Fibroblast of skin of back (primary cell): ENCODE data around the gene BMAL1.

Source experiments
- DNase-seq: peaks from one replicate; pipeline ENCODE4 v3.0.0-alpha.2; 2013

BMAL1 gene

DNA sequence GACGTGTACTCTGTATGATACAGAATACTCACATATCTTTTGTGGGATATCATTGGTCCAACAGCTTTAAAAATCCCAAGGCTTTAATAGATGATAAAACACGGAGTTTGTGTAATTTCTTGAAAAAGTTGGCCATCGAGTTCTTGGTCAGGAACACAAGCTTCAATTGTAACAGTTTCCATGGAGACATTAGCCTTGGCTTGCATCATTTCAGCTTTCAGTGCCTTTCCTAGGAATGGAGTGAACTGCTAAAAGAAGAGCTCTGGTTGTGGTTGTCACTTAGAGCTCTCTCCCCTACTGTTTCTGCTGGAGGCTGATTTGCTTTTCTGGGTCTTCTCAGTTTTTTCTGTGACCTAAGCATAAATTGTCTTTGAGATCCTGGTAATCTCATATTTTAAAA is 14.2 kb downstream of the BMAL1 start:
- DNase-seq, result no peak

DNA sequence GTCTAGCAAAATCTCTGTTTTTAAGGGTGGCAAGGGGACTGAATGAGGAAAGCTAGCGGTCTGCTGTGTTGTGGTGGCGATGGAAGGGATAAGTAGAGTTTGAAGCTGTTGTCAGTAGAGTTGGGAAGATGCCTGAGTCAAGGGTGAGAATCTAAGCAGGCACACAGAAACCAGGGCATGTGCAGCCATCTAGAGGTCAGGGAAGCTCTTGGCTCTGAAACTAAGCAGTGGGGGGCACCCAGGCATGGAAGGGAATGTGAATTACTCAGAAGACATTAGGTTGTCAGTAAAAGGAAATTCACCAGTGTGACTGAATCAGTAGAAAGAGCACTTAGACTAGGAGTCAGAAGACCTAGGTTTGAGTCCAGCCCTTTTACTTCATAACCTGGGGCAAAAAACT is 15.4 kb downstream of the BMAL1 start:
- DNase-seq, result no peak

DNA sequence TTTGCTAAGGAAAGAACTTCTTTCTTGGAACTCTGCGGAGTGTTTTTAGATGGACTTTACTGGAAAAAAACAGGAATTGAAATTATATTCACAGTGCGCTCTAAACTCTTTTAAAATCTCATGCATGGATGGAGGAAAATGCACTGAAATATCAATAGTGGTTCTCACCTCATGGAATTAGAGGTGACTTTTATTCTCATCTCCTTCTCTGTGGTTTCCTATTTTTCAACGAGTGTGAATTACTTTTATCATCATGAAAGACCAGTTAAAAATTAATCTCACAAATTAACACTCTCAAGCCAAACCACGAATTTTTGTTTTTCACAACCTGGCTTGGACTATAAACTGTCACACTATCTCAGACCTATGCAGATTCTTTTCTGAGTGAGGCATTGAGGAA is 16.6 kb downstream of the BMAL1 start:
- DNase-seq, result no peak

DNA sequence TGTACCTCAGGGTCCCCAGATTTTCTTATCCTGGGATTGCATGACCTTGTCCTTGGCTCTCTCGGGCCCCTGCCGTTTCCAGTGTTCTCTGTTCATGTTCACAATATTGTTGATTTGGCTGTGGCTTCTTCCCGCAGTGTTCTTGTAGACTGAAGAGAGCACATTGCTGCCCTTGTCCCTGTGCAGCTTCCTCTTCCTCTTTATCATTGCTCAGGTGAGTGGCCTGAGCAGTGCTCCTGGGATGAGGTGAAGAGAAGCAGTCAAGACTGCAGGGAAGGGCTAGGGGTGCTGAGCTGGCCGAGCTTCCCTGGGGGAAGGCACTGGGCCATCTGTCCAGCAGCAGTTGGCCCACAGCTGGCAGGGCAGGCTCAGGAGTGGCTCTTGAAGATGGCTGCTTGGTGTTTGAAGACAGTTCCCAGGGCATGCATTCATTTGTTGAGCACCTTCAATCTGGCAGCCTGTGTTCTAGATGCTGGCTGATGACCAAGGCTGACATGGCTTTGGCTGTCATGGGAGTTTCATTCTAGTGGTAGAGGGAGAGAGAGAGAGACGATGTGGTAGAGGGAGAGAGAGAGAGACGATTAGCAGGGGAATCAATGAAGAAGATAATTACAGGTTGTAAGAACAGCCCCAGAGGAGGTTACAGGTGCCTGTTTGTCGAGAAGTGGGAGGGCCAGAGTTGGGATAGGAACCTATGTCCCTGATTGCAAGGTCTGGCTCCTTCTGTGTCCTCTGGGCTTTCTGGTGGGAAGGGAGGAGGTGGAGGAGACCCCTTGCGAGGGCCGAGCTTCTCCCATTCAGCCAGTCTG is 17.4 kb downstream of the BMAL1 start:
- DNase-seq, result no peak

DNA sequence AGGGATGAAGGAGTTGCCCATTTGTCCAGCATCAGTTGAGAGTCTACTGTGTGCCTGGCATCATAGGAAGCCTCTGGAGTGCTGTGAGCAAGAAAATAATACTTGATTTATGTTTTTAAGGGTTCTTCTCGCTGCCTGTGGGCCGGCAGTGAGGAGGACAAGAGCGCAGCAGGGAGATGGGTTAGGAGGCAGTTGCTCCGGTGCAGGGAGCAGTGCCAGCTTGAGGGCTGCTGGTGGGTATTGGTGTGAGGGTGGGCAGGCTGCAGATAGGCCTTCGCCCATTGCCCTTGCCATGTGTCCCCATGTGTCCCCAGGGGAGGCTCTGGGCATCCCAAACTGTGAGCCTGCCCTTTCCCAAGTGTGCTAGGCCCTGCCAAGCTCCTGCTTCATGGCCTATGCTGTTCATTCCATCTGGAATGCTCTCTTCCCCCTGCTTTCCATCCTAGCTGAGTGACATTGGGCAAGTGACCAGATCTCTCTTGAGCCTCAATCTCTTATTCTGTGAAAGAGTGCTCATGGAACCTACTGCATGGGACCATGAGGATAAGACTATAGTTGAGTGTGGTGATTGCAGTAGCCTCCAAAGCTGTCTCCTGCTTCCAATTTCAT is 19.8 kb downstream of the BMAL1 start:
- DNase-seq, result no peak

DNA sequence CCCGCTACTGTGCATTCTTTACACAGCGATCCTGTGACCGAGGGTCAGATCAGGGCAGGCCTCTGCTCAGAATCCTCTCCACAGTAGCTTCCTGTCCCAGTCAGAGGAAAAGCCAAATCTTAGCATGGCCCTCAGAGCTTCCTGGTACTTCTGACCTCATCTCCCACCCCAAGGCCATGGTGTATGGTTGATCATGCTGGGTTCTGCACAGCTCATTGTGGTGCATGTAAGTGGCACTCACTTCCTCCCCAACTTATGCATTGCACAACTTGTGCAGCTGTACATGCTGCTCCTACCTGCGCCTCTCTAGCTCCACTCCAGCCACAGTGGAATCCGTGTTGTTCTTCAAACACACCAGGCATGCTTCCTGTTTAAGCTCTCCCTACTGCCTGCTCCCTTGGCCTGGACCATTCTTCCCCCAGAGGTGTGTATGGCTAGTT is 20.3 kb downstream of the BMAL1 start:
- DNase-seq, result no peak

DNA sequence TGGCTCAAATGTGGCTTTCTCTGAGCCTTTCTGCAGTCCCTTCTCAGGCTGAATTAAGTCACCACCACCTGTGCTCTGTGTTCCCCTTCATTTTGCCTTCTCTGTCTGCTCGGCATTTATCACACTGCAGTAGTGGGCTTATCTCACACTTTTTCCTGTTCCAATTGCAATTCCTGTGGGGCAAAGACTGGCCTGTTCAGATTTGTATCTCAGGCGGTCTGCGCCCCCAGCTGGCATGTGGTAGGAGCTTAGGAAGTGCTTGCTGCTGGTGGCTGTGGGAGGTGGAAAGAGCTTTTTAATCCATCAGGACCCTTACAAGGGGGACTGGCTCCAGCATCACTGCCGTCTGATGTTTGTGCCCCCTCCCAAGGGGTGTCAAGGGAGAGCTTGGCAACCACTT is 21.2 kb downstream of the BMAL1 start:
- no peak for DNase-seq

DNA sequence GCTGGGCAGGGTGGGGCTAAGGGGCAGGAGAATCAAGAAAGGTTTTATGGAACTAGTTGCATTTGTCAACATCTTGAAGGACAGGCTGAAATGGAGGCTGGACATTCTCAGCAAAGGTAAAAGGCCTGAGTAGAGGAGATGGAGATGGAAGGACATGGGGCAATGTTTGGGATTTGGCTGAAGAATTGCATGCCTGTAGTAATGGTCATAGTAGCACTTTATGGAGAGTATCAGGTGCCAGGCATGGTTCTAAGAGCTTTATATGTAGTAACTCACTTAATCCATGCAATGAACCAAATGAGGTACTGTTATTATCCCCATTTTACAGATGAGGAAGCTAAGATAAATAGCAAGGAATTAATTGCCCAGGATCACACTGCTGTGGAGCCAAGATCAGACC is 23.9 kb downstream of the BMAL1 start:
- no peak for DNase-seq

DNA sequence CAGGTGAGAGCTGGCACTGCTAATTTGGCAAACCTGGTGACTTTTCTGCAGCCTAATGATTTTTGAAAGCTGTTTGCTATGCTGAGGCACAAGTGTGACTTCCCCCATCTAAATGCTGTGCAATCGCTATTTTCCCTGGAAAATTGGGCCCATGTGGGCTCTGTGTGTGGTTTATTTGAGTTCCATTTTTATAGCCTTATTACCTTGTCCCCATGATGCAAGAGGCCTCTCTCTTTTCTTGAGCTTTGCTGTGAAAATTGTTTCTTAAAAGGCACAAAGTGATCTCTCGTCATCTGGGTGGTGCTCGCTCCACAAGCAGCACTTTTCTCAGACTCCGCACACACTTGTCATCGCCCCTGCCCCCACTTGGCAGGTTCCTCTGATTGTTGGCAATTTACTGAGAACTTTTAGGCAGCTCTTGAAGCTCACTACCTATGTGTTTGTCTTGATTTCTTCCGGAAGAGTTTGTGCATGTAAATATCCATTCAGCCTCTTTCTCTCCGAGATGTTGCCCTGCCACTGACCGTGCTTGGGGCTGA is 24.9 kb downstream of the BMAL1 start:
- DNase-seq, result no peak

DNA sequence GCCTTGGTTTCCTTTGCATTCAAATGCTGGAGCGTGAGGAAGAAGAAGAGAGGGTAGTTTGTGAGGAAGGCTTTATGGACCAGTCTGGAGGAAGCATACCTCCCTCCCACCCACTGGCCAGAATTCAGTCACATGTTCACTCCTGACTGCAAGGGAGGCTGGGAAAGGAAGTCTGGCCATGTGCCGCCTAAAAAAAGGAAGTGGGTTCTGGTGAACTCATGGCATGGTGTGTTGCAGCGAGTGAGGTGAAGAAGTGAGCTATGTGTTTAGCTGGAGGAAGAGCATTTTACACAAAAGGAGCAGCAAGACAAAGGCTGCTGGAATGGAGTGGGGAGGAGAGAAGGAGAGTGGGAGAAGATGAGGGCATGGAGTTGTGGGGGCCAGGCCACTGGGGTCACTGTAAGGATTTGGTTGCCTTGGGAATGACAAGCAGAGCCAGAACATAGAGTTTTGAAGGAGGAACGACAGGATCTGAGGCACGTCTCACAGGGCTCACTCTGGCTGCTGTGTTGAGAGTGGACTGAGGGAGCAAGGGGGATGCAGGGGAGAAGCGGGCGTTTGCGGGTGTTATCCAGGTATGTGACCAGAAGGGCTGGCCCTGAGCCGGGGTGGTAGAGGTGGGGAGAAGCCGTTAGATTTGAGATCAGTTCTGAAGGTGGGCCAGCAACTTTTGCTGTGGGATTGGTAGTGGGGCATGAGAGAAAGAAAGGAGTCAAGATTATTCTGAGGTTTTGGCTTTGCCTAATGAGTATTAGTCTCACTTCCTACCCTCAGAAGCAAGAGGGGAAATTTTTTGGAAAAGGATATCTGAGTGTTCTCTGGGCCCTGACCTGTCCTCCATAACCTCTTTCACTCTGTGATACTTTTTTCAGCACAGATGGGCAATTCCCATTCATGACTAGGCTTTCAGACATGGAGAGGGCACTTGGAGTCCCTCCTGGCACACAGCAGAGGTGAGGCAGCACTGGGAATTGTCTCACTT is 26.4 kb downstream of the BMAL1 start:
- no peak for DNase-seq

DNA sequence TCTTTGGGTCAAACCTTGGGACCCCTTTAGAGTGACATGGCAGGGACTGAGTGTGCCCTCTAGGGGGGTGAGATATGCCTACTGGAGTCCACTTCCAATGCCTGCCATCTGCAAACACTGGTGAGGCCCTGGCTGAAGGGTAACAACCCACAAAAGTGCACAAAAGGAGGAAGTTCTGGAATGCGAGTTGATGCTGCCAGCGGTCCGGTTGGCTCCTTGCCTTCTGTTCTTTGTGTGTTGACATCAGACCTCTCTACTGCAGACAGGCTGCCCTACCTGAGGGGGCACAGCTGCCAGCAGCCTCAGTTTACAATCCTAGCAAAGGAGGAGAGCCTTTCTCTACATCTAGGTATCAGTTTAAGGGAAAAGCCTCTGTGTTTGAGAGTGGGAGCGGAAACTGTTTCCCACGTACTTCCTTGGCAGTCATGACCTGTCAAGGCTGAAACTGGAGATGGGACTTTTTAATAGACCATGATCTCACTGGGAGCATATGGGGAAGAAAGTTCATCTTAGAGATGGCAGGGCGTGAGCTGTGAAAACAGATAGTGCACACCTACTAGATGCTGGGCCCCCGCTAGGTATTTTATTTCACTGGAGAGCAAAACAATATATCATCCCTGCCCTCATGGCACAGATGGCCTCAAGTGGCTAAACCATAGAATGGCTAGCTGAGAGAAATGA is 27.2 kb downstream of the BMAL1 start:
- DNase-seq, result no peak

DNA sequence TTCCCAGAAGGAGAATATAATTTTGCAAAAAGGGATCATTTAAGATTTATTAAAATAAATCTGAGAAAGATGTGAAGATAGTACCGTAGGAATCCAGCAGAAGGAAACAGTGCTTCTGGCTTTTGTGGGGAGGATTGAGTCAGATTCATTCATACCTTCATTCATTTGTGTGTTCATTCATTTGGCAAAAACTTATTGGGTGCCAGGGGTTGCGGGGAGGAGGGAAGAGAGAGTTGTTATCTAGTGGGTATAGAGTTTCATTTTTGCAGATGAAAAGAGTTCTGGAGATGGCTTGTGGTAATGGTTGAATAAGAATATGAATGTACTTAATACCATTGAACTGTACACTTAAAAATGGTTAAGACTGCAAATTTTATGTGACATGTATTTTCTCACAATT is 31.1 kb downstream of the BMAL1 start:
- DNase-seq, result no peak

DNA sequence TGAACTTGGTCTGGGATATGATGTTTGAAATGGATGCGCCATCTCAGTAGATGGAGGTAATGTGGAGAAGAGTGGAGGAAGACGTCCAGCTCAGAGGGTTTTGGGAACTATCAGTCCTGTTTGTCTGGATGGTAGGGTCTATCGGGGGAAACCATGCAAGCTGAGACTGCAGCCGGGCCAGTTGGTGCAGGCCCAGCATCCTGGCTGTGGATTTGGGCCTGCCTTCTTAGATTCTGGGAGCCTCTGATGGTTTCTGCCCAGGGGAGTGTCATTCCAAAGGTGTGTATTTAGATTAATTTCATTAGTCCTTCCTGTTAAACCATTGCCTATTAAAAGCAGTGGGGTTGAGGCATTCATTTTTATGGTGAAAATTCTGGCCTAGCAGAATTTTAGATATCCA is 31.6 kb downstream of the BMAL1 start:
- no peak for DNase-seq

DNA sequence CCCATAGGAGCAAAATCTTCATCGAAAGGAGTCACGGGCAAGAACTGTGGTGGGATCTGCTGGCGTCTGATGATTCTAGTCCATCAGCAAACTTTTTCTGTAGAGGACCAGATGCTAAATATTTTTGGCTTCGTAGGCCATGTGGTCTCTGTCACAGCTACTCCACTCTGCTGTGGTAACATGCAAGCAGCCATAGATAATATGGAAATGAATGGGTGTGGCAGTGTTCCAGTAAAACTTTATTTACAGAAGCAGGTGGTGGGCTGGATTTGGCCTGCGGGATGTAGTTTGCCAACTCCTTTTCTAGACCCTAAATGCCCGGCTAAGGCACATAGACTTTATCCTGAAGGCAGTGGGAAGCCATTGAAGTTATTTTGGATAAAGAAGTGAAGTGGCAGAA is 32.9 kb downstream of the BMAL1 start:
- DNase-seq, result no peak

DNA sequence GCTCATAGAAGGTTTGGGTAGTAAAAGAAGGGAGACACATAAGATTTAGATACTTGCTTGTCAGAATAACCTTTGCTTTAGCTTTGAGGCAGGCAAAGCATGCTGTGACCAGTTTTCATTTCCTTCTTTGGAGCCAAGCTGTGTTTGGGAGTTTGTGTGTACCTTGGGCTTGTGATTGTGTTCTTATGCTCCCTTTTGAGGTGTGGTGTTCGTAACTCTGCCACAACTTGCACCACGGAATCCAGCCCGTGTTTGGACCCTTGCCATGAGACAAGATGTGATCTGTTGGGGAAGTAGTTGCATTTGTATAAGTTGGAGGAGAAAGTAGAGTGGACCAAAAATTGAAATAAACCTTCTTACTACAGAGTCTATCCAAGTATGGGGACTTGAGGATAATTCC is 34.0 kb downstream of the BMAL1 start:
- DNase-seq, result no peak

DNA sequence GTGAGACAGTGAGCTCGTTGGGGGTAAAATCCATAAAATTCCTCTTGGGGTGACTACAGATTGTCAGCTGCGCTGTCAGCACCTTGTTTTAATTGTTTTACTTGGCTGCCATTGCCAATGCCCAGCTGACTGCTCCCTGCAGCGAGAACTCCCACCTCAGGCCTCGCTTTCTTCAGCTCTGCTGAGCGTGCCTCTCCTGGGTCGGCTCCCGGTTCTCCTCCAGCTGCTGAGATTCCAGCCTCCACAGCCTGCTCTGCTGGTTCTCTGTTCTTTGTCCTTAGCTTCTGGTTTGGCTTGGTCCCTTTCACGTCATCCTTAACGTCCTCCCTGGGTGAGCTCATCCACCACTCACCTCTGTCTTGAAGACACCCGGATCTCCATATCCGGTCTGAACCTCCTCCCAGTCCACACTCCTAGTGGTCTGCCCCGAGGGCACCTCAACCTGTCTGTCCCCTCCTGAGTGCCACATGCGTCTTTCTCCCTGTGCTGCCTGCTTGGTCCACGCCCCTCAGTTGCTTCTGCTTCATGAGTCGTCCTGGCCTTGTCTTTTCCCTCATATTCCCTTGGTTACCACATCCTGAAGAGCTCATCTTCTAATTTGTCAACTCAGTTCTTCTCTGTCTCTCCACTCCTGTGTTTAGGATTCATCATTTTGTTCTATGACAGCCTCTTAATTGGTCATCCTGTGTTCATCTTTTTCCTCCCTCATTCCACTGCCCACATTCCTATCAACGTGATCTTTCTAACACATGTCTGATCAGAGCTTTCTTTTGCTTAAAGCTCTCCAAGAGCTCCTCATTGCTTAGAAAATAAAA is 35.6 kb downstream of the BMAL1 start:
- no peak for DNase-seq

DNA sequence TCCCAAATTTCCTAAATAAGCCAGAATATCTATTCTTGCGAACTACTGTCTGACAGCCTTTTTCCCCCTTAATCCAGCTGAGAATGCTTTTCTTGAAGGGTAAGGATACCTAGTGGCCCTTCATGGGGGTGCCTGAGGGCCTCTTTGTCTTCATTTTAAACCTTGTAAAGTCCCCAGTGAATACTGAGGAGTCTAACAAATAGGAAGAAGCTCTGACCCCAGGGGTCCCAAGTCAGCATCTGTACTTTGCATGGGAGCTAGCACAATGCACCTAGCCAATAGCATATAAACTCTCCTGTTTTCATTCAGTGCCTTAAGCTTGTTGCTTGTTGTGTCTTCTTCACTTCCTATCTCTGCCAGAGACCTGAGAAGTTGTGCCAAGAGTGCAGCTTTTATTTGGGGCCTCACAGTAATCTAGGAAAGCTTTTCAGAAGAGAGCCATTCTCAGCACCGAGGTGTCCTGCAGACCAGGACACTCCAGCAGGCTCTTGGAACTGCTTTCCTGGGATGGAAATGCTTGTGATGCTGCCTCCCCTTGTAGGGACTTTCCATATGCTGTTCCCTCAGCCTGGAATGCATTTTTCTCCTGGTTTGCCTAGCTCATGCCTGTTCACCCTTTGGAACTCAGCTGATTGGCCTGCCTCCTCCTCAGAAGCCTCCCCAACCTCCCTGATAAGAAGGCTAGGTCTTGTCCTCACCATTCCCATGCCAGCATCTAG is 37.2 kb downstream of the BMAL1 start:
- DNase-seq, result no peak

DNA sequence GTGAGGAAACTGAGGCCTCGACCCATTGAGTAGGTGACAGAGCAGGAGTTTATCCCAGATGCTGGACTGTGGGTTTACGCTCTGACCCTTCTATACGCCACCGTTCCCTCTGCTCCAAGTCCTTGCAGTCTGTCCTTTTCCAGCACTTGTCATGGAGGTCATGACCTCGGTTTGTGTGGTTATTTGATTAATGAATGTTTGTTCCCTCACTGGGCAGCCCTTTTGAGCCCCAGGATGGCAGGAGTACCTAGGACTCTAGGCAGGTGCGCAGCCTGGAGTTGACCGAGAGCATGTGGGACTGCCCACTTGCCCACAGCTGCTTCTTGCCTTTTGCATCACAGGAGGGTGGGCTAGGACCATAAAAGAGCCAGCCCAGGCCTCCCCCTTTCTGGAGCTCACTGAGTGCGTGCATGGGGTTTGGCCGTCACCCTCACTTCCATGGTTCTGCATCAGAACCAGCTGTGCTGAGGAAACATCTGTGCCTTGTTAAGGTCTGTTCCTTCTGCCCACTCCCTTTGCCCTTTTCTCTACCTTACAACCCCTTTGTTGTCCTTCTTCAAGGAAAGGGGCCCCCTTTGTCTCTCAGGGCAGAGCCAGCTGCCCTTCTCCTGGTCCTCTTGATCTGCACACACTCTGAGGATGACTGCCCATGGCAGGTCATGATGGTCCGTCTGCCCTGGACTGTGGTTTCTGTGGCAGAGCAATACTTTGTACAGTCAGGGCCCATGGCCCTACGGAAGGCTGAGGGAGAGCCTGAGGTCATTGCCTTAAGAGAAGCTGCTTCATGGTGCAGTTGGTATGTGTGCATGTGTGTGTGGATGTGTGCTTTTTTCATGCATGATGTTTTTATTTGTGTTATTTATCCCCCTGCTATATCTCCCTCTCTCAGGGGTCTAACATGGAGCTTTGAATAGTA is 38.2 kb downstream of the BMAL1 start:
- no peak for DNase-seq

DNA sequence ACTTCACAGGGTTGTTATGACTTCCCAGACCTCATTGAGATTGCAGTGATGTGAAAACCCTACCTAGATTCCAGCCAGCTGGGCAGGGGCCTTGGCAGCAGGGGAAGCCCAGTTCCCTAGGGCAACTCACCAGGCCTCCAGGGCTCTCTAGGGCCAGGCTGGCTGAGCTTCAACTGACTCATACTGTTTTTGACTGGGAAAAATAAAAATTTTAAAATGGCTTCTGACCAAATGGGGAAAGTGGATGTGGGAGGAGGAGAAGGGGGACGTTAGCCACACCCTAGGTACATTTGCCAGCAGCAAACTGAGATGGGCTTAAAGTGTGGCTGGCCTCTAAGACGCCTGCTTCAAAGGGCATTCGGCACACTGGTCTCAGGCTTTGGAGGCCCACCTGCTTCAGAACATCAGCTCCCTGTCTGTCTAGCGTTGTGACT is 39.0 kb downstream of the BMAL1 start:
- peak; percentile 61 for DNase-seq
